ENCODE measurements around the gene HYDIN.
A peak's percentile ranks its signal among the peaks of the same experiment; 100 is the strongest.
"Not testable (repeated sequence)": the region's sequence is repeated elsewhere in the genome, so short reads cannot be mapped to it uniquely, and the experiment has no call there.

Gene HYDIN

GRCh38 chr16:70984675-70985074 is 245.8 kb downstream of the HYDIN start:
- peak; percentile 74 for DNase-seq

- DNase-seq = not testable (repeated sequence)
These were observed 262.2 kb downstream of the HYDIN start for GRCh38 chr16:70968332-70968731.

GRCh38 chr16:70960169-70960568 is 270.4 kb downstream of the HYDIN start:
- DNase-seq = not testable (repeated sequence)

- not testable (repeated sequence) for DNase-seq
These were observed 275.6 kb downstream of the HYDIN start for GRCh38 chr16:70954922-70955321.

- DNase-seq = not testable (repeated sequence)
These were observed 276.7 kb downstream of the HYDIN start for GRCh38 chr16:70953824-70954223.

GRCh38 chr16:70943551-70943950 is 287.0 kb downstream of the HYDIN start:
- not testable (repeated sequence) for DNase-seq

- DNase-seq = not testable (repeated sequence)
These were observed 290.7 kb downstream of the HYDIN start for GRCh38 chr16:70939690-70940359.

- DNase-seq = not testable (repeated sequence)
These were observed 293.6 kb downstream of the HYDIN start for GRCh38 chr16:70936781-70937525.

- DNase-seq = not testable (repeated sequence)
These were observed 295.2 kb downstream of the HYDIN start for GRCh38 chr16:70935325-70935724.

- not testable (repeated sequence) for DNase-seq
These were observed 296.8 kb downstream of the HYDIN start for GRCh38 chr16:70933746-70934145.

- DNase-seq = not testable (repeated sequence)
These were observed 299.8 kb downstream of the HYDIN start for GRCh38 chr16:70930757-70931156.

- DNase-seq = not testable (repeated sequence)
These were observed 308.4 kb downstream of the HYDIN start for GRCh38 chr16:70922164-70922563.

- DNase-seq = not testable (repeated sequence)
These were observed 309.9 kb downstream of the HYDIN start for GRCh38 chr16:70920661-70921060.

GRCh38 chr16:70888208-70888607 is 342.3 kb downstream of the HYDIN start:
- DNase-seq = not testable (repeated sequence)

GRCh38 chr16:70884652-70885051 is 345.9 kb downstream of the HYDIN start:
- DNase-seq = not testable (repeated sequence)

GRCh38 chr16:70882311-70882710 is 348.2 kb downstream of the HYDIN start:
- DNase-seq = not testable (repeated sequence)

- DNase-seq = not testable (repeated sequence)
These were observed 352.6 kb downstream of the HYDIN start for GRCh38 chr16:70877895-70878294.

- DNase-seq = not testable (repeated sequence)
These were observed 354.1 kb downstream of the HYDIN start for GRCh38 chr16:70876442-70876841.

- DNase-seq = not testable (repeated sequence)
These were observed 365.8 kb downstream of the HYDIN start for GRCh38 chr16:70864698-70865097.

- DNase-seq = not testable (repeated sequence)
These were observed 368.5 kb downstream of the HYDIN start for GRCh38 chr16:70861996-70862395.

- not testable (repeated sequence) for DNase-seq
These were observed 379.2 kb downstream of the HYDIN start for GRCh38 chr16:70851299-70851698.

GRCh38 chr16:70823498-70824118 is 406.9 kb downstream of the HYDIN start:
- DNase-seq = not testable (repeated sequence)

GRCh38 chr16:70822734-70823133 is 407.8 kb downstream of the HYDIN start:
- not testable (repeated sequence) for DNase-seq

- DNase-seq = not testable (repeated sequence)
These were observed 412.4 kb downstream of the HYDIN start for GRCh38 chr16:70818088-70818487.
